Measurements from ENCODE around the gene SERINC1. TPM values are rescaled to one million over a fixed set of nuclear protein-coding genes. Genes with fewer than 3 reads are reported as not detected.

Gene SERINC1
- total RNA-seq, 1 experiment from 2014 or later, result 117 TPM

- TF ChIP-seq, protein P1, sequence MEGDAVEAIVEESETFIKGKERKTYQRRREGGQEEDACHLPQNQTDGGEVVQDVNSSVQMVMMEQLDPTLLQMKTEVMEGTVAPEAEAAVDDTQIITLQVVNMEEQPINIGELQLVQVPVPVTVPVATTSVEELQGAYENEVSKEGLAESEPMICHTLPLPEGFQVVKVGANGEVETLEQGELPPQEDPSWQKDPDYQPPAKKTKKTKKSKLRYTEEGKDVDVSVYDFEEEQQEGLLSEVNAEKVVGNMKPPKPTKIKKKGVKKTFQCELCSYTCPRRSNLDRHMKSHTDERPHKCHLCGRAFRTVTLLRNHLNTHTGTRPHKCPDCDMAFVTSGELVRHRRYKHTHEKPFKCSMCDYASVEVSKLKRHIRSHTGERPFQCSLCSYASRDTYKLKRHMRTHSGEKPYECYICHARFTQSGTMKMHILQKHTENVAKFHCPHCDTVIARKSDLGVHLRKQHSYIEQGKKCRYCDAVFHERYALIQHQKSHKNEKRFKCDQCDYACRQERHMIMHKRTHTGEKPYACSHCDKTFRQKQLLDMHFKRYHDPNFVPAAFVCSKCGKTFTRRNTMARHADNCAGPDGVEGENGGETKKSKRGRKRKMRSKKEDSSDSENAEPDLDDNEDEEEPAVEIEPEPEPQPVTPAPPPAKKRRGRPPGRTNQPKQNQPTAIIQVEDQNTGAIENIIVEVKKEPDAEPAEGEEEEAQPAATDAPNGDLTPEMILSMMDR (IDR thresholded peaks at IDR 0.05; ENCODE audit: unreplicated experiment), result no peak
- H3K36me3 Mint-ChIP-seq (ENCODE audit: insufficient read depth, unreplicated experiment), result peaks cover 13% of the 10 kb centered on the region
- intact Hi-C loops (cut with micrococcal nuclease; ENCODE audit: unreplicated experiment), result no loop called here
- H3K4me1 Mint-ChIP-seq (ENCODE audit: low read depth, unreplicated experiment), result peaks cover 30% of the 10 kb centered on the region
- H3K9me3 Mint-ChIP-seq (ENCODE audit: low read depth, unreplicated experiment), result no peaks in the 10 kb centered on the region
- CTCF ChIA-PET, result no interaction called here
- no peak for DNase-seq
- H3K27me3 Mint-ChIP-seq (ENCODE audit: unreplicated experiment), result no peaks in the 10 kb centered on the region
- TSS peak; percentile 39 for BruUV-seq (replicated peaks)
- peak overlapping the region; percentile 96 for H3K4me3 Mint-ChIP-seq (ENCODE audit: low read depth, unreplicated experiment)
- H3K27ac Mint-ChIP-seq (ENCODE audit: unreplicated experiment), result peak overlapping the region; percentile 93
These were observed 71.0 kb downstream of the SERINC1 start for GRCh38 chr6:122400462-122401089.

GRCh38 chr6:122400121-122400450 lies 71.5 kb downstream of the SERINC1 start:
- TF ChIP-seq, protein P1 (IDR thresholded peaks at IDR 0.05; ENCODE audit: unreplicated experiment), result no peak
- Mint-ChIP-seq H3K9me3 (ENCODE audit: low read depth, unreplicated experiment) (no peaks in the 10 kb centered on the region), H3K4me1 (ENCODE audit: low read depth, unreplicated experiment) (peaks cover 30% of the 10 kb centered on the region)

DNA sequence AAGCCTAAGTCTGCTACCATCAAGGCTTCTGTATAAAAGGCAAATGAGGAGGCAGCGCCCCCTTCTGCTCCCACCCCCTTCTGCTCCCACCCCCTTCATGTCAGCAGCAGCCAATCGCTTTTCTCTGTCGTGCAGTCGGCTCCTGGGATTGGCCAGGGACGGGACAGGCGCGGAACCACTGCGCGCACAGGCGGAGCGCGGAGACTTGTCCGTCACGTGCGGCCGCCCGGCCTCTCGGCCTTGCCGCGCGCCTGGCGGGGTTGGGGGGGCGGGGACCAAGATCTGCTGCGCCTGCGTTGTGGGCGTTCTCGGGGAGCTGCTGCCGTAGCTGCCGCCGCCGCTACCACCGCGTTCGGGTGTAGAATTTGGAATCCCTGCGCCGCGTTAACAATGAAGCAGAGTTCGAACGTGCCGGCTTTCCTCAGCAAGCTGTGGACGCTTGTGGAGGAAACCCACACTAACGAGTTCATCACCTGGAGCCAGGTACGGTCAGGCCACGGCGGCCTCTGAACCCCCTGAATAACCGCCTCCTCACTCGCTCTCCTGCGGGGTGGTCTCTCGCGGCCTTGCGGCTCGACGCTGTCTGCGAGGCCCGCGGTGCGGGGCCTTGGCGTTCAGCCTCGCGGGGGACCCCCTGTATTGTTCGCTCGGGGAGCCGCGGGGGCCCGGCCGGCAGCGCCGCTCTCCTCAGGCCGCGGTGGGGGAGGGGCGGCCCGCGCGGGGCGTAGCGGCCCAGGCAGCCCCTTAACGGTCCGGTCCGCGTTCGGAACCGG lies 72.1 kb downstream of the SERINC1 start, which contains the start of gene HSF2:
TSS of gene HSF2 (plus strand) at position 305 of the 773 bp plus-strand sequence. CDS start at position 391, 86 bp downstream.
- Mint-ChIP-seq H3K27ac (ENCODE audit: unreplicated experiment) (peak within 1 kb of the TSS; percentile 93), H3K36me3 (ENCODE audit: insufficient read depth, unreplicated experiment) (peaks cover 13% of the 10 kb centered on the region), H3K9me3 (ENCODE audit: low read depth, unreplicated experiment) (no peaks in the 10 kb centered on the region), H3K27me3 (ENCODE audit: unreplicated experiment) (no peaks in the 10 kb centered on the region), H3K4me3 (ENCODE audit: low read depth, unreplicated experiment) (peak within 1 kb of the TSS; percentile 96), H3K4me1 (ENCODE audit: low read depth, unreplicated experiment) (peaks cover 24% of the 10 kb centered on the region)
- BruUV-seq (replicated peaks), result no TSS peak
- DNase-seq, result peak; percentile 93
- CTCF ChIA-PET, result interaction anchor here (0.6 to 1.5 kb wide), 6 partner anchors 18 to 807 kb away, joined by 3 to 5 read pairs (median 4); no protein-coding TSS in a partner anchor
- intact Hi-C loops (cut with micrococcal nuclease; ENCODE audit: unreplicated experiment), result no loop called here
- TF ChIP-seq, protein P1 (IDR thresholded peaks at IDR 0.05; ENCODE audit: unreplicated experiment), result no peak

More at GRCh38 chr6:122400121-122400450, 71.5 kb downstream of the SERINC1 start:
- no peak for DNase-seq
- intact Hi-C loops (cut with micrococcal nuclease; ENCODE audit: unreplicated experiment), result no loop called here
- no TSS peak for BruUV-seq (replicated peaks)
- Mint-ChIP-seq H3K27me3 (ENCODE audit: unreplicated experiment) (no peaks in the 10 kb centered on the region), H3K36me3 (ENCODE audit: insufficient read depth, unreplicated experiment) (peaks cover 13% of the 10 kb centered on the region), H3K4me3 (ENCODE audit: low read depth, unreplicated experiment) (peak overlapping the region; percentile 96), H3K27ac (ENCODE audit: unreplicated experiment) (peak overlapping the region; percentile 93)
- CTCF ChIA-PET, result interaction anchor here (0.8 to 1.5 kb wide), 2 partner anchors 59 to 127 kb away, joined by 4 to 5 read pairs; no protein-coding TSS in a partner anchor

DNA sequence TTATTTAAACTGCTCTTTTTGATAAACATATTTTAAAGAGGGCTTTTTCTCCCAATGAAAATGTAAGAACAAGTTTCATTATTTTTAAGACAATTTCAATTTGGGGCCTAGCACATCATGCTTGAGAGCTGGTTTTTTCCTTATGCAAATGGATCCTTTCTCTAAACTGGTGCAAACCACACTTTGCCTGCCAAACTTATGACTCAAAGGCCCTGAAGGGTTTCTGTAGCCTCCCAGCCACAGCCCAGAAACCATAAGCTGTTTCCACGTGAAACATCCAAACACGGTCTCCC lies 72.6 kb downstream of the SERINC1 start:
- H3K4me3 Mint-ChIP-seq (ENCODE audit: low read depth, unreplicated experiment), result peak overlapping the region; percentile 96
- H3K9me3 Mint-ChIP-seq (ENCODE audit: low read depth, unreplicated experiment), result no peaks in the 10 kb centered on the region
- no peaks in the 10 kb centered on the region for H3K27me3 Mint-ChIP-seq (ENCODE audit: unreplicated experiment)
- no TSS peak for BruUV-seq (replicated peaks)
- peak overlapping the region; percentile 93 for H3K27ac Mint-ChIP-seq (ENCODE audit: unreplicated experiment)
- intact Hi-C loops (cut with micrococcal nuclease; ENCODE audit: unreplicated experiment), result no loop called here
- CTCF ChIA-PET, result interaction anchor here (0.7 to 1.5 kb wide), 4 partner anchors 17 to 131 kb away, joined by 3 to 5 read pairs (median 4); no protein-coding TSS in a partner anchor
- TF ChIP-seq, protein P1 (IDR thresholded peaks at IDR 0.05; ENCODE audit: unreplicated experiment), result no peak
- peaks cover 19% of the 10 kb centered on the region for H3K4me1 Mint-ChIP-seq (ENCODE audit: low read depth, unreplicated experiment)
- no peak for DNase-seq
- peaks cover 13% of the 10 kb centered on the region for H3K36me3 Mint-ChIP-seq (ENCODE audit: insufficient read depth, unreplicated experiment)

Measured in Calu3 (cell line).